Stimulated activated CD8-positive, alpha-beta memory T cell treated with anti-CD3 and anti-CD28 coated beads, Interleukin-4, amount 100 ng/mL, for 4 hours (primary cell): ENCODE data around the gene PRUNE2.
"Not testable (repeated sequence)": the region's sequence is repeated elsewhere in the genome, so short reads cannot be mapped to it uniquely, and the experiment has no call there.

ENCODE experiments used
- DNase-seq, 2 donors: peaks; one replicate each; pipeline ENCODE4 v3.0.0-alpha.2; 2020; ENCODE audit warnings: low read depth in 2 of 2, low spot score in 1 of 2

The PRUNE2 gene

DNA sequence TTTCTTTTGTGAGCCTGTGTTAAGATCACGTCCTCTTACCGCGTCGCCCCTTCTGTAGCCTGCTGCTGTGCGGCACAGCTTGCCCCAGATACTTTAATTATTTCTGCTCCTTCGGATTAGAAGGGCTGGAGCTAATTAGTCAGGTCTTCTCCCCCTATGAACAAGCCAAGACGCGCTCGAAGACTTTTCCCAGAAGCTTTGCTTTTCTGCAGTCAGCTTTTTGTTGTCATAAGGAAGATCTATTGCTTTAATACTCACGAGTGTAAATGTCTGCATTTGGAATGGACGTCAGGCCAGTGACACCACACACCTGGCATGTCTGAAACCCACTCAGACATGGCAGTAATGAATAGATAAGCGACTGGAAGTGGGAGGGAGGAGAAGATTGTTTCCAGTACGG is 37.0 kb downstream of the PRUNE2 start:
- DNase-seq = no peak

DNA sequence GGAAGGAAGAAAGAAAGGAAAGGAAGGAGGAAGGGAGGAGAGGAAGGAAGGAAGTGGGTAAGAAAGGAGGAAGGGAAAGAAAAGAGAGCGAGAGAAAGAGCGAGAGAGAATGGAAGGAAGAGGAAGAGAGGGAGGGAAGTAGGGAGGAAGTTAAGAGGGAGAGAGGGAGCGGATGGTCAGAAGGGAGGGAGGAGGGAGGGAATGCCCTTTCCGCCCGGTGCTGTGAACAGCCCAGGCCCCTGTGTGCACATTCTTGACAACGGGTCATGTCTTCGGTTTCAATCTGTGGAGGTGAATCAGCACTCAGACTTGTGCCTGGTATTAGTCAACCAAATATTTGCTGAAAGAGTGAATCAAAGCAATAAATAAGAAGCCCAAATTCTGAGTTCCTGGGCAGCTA is 39.2 kb downstream of the PRUNE2 start:
- no peak for DNase-seq

DNA sequence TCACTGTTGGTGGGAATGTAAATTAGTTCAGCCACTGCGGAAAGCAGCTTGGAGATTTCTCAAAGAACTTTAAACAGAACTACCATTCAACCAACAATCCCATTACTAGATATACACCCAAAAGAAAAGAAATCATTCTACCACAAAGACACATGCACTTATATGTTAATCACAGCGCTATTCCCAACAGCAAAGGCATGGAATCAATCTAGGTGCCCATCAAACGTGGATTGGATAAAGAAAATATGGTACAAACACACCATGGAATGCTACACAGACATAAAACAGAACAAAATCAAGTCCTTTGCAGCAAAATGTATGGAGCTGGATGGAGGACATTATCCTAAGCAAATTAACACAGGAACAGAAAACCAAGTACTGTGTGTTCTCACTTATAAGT is 42.1 kb downstream of the PRUNE2 start:
- no peak for DNase-seq

DNA sequence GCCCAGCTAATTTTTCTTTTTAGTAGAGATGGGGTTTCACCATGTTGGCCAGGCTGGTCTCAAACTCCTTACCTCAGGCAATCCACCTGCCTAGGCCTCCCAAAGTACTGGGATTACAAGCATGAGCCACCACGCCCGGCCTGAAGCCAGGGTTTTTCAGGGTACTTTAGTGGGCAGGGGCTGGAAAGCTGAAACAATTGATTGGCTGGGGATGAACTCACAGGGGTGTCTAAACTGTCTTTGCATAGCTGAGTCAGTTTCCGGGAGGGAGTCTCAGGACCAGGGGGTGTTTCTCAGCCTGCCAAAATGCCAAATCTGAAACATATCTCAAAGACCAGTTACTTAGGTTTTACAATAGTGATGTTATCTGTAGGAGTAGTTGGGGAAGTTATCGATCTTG is 46.1 kb downstream of the PRUNE2 start:
- DNase-seq = no peak

DNA sequence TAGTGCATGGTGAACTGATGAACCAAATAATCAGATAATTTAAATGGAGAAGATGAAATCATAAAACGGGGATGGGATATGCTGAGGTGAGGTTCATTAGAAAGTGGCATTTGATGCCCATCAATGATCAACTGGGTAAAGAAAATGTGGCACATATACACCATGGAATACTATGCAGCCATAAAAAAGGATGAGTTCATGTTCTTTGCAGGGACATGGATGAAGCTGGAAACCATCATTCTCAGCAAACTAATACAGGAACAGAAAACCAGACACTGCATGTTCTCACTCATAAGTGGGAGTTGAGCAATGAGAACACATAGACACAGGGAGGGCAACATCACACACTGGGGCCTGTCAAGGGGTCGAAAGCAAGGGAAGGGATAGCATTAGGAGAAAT is 47.7 kb downstream of the PRUNE2 start:
- DNase-seq = not testable (repeated sequence)

DNA sequence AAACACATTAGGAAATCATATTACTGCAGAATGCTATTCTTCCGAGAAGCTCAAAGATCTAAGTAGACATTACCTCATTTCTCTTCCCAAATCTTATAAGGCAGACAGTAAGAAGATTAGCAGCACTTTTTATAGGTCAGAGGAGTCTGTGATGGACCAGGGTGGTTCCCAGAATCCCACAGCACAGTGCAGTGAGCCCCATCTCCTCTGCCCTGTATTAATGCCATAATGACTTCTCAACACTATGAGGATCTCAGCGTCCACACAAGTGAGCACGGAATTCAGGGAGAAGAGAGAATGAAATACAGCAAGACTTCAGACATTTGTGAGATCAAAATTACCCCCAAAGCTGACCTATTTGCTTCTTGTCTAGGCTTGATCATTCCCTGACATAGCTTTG is 49.9 kb downstream of the PRUNE2 start:
- DNase-seq = no peak

DNA sequence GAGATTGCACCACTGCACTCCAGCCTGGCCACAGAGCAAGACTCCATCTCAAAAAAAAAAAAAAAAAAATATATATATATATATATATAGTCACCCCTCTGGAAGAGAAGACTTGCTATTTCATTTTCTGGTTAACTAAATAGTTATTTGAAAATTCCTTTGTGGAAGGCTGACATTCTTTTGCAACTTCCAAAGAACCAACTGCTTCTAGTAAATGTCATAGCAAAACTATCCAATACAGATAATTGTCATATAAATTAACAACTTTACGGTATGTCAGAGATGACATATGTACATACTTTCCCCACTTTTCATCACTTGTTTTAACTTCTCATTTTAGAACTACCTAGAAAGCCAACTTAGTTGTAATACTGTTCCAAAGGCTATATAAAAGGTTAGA is 50.9 kb downstream of the PRUNE2 start:
- DNase-seq = no peak

DNA sequence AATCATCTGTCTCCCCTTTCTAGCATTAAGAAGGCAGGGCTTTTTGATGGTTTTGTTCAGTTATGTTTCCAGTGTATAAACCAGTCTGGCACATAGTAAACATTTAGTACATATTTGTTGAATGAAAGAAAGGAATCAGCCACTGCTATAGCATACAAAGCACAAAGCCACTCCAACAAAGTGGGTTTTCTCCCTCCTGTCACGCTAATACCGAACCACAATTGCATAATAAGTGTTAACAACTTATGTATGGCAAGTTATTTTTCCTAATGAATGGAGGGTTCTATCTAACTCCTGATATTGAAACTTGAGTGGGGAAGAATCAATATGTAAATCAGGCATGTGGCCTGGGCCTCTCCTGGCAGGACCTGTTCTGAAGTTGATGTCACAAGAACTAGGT is 53.9 kb downstream of the PRUNE2 start:
- no peak for DNase-seq

DNA sequence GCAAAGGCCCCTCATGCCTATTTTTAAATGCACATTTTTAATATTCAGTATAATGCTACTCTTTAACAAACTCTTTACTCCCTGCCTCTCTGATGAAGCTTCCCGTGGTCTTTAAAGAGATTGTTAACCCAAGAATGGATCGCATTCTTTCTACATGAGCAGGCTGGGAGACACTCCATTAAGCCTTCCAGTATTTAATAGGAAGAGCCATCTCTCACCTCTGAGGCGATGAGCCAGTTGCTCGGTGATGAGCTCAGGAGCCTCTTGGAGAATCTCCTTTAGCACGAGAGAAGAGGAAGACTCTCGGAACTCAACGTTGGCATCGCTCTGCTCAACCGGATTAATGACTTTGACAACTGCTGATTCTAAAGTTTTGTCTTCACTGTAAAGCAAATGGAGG is 59.6 kb downstream of the PRUNE2 start:
- no peak for DNase-seq

DNA sequence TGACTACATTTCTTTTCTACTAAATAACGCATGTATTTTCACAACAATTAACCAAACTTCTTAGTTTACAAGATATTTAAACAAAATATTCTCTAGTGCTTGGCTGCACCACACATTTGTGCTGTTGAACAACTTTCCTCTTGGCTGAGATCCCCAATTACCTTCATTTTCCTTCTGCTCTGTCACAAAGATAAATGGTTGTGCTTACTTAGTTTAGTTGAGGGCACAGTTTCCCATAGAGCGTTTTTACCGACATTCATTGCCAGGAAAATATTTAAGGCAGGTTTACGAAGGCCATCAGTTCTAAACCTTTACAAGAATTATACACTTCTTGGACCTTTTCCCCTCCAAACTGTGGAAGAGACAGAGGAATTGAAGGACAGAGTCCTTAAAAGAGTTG is 60.7 kb downstream of the PRUNE2 start:
- no peak for DNase-seq

DNA sequence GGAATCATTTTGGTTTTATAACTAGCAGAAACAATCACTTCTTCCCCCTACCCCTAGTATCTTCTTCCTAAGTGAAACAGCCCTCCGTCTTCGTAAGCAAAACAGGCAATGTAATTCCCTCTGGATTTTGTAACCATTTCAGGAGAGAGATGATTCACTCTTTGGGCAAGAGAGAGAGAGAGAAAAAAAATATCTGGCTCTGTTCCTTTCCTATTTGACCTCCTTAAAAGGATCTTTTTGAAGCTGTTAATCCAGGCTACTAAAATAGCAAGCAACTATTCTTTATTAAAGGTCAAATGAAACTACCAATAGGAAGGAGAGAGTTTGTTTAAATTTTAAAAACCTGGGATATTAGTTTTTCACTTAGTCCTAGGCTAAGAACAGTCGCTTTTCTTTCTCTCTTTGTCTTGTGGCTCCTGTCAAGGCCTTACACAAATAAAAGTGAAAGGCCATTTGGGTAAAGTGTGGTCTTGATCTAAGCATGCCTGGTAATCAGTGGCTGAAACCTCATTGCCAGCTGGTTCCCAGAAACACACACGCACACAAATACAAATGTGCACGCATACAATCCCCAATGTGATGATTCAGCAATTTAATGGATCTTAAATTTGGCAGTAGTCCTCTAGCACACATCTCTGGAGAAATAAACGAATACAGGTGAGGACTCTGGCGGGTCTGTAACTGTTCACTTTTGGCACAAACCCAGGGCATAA is 70.2 kb downstream of the PRUNE2 start:
- no peak for DNase-seq

DNA sequence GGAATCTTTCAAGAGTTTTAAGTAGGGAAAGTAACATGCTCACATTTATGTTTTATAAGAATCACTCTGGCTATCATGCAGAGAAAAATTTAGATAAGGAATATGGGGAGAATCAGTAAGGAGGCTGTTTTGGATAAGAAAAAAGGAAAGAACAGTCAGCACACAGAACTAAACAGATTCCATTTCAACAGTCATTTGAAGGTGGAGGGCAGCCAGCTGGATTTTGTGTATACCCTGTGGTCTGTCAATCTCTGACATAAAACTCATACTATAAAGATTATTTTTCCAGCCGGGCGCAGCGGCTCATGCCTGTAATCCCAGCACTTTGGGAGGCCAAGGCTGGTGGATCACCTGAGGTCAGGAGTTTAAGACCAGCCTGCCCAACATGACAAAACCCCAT is 77.5 kb downstream of the PRUNE2 start:
- DNase-seq = no peak

DNA sequence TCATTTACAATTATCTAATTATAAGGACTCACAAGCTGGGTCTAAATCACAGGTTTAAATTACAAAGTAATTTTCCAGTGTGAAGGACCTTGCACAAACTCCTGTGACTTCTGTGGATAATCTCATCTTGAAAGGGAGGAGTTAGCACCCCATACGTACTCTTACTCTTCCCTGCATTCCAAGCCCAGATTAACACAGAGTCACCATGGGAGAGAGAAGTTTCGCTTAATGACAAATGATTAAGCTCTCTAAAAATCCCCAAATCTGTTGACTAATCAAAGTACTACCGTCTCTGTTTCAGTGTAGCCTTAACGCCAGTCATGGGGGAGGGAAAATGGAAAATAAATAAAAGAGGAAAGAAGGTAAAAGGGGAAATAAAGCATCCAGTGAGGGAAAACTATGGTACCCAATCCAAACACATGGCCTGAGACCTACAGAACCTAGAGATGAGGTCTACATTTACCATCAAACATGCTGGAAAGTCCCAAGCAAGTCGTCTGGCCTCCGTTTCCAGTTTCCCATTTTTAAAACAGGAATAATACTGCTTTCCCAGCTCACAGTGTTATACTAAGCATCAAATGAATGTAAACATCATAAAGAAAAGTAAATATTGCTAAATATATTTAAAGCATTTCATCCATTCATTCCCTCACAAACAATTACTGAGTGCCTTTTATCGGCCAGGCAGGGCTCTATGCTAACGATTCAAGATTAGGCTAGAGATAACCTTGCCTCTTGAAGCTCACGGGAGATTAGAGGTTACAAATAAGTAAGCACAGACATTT is 78.4 kb downstream of the PRUNE2 start:
- DNase-seq = no peak

DNA sequence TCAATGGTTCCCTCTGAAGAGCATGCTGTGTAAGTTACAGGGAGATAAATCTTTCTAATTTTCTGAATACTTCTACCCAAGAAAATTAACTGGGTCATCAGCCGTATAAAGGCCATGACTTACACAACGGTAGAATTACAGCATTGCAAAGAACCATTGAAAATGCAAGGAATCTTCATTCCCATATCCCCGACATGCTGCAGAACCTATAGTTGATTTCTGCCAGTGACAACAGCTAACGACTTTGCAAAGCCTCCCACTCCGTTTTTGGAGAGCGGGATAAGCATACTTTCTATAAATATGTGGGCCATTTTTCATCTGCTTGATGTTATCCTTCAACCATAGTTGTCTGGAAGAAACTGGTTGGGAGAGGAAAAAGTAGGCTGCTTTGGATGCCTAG is 85.5 kb downstream of the PRUNE2 start:
- no peak for DNase-seq

DNA sequence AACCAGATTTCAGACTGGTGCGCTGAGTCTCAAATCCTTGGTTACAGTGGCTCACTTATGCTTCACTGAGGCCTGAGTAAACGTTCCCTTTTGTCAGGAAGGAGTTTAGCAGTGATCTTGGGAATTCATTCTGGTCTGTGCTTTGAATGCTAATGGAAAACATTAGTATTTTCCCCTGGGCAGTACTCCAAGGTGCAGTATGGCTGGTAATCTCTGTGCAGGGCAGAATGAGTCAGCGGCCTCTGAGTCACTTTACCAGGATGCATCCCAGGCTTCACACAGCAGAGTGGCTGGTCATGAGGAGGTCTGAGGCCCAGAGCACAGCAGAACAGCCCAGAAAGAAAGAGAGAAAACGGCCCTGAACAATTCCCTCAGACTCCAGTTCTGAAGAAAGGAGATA is 87.6 kb downstream of the PRUNE2 start:
- DNase-seq = no peak

DNA sequence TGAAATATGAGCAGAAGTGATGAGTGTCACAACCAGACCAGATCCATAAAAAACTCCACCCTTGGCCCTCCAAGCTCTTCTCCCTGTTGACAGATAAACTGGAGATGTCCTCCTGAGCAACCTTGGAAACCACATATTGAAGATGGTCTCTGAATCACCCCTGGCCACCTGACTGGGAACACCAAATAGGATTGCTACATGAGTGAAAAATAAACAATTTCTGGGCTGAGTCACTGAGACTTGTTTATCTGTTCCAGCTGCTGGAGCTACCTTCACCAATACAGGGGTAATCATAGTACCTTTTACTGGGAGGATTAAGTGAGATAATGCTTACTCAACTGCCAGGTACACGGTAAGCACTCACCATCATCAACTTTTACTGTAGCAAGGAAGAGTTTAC is 88.4 kb downstream of the PRUNE2 start:
- DNase-seq = no peak

DNA sequence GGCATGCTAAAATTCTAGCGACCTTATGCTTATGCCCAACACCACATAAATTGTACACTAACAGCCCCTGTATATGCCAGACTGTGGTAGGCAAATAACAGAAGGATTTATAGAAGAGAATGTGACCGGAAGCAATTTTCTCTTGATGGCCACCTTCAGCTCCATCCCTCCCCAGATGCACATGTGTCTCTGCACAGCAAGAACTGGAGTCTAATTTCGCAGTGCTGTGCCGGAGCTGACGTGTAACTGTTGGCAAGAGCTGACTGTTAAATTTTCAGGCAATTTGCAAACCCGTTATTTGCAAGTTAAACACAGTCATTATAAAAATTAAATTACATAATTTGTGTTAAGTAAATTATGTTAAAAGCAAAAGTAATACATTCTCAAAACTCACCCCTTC is 93.3 kb downstream of the PRUNE2 start:
- DNase-seq = no peak

DNA sequence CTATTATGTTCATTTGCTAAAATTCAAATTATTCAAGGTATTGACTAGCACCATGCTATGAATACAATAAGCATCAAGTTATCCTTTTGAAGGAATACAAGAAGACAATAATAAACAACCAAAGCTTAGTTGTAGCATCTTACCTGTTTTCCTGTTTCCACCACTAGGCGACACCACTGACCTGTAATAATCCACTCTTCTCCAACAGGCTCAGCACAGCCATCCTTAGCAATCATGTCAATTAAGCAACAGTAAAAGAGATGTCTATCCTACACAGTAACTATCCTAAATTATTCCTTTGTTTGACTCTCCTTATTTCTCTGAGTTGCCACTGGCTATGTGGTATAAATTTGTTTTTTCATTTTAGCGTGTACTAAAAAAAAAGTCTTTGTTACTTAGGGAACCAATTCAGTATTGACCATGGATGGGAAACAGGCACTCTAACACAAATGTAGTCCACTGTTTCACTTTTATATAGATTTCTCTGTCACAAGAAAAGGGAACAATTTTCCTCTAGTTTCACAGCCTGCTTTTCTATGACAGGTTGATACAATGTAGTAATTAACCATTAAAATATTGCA is 95.4 kb downstream of the PRUNE2 start:
- DNase-seq = no peak

DNA sequence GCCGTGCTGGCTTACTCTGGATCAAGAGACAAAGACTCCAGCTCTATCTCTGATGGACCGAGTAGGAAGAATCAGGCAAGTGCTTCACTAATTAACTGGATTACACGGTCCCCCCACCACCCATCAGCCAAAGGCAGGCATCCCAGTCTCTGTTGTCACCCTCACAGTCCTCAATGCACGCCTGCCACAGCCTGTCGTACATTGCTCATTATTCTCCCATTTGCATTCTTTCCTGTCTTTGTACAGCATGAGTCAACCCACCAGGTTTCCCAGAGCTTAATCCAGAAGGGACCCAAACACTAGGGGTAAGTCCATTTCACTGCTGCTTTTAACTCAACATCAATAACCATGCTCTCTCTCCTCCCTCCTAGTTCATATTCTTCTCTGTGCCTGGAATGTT is 97.3 kb downstream of the PRUNE2 start:
- no peak for DNase-seq

DNA sequence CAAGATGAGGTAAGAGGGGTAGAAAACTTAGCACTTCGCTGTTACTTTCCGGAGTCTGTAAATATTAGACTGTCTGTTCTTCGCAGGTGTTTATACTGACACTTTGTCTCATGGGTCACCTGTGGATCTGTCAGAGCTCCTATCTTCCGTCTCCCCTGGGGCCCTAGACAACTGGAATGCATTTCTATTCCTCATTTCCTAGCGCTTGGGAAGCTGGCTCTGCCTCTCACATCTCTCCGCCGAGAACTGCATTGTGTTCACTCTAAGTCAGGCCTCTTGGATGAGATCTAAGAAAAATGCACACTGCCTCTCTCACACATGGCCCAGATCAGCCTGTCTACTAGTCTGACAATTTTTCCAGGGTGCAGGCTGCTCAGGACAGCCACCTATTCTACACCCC is 102.2 kb downstream of the PRUNE2 start:
- DNase-seq = no peak

DNA sequence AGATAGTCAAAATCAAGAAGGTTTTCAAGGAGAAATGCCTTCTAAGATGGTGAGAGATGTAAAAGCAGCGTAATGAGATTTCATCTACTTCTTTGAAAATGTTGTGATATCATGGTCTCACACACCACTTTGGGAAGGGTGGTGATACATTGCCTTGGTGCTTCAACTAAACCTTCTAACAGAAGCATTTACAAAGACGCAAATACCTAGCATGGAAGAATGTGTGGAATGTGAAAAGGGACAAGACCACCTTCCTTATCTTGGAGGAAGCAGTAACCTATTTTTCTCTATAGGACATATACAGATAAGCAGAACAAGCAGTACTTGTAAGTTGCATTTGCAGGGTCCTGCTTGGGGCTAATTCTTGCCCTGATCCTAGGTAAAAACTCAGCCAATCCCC is 102.8 kb downstream of the PRUNE2 start:
- DNase-seq = no peak

DNA sequence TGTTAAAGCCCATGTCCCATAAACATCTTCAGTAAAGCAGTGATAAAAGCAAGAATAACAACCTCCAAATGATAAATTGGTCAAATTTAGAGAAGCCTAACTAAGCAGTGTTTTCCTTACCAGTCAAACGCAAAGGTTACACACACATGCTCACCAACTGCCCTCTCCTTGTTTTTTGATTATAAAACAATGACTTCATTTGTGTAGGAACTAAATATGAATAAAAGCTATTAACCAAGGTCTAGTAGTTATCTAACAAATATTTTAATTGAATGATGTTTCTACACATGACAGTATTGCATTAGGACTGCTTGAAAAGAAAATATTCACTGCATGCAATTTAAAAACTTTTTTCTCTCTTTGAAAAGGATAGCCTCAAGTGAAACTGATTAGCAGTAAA is 105.0 kb downstream of the PRUNE2 start:
- no peak for DNase-seq

DNA sequence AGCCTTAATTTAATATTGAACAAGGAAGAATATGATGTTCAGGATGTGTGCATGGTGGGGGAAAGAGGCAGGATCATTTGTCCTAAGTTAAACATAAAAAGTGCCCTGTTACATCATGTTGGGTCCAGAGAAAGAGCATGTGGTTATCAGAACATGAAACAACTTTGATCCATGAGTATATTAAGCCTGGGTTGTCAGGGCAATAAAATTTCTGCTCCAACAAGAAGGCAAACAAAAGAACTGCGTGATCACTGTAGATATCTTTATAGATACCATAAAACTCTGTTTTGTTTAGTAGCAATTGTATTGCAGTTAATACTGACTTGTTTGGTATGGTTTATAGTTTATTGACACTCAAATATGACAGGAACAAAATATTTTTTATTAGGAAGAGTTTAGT is 106.4 kb downstream of the PRUNE2 start:
- DNase-seq = no peak
